ENCODE data around the gene SERPINA3. TPM values are rescaled to one million over a fixed set of nuclear protein-coding genes. Genes with fewer than 3 reads are reported as not detected.

Gene SERPINA3
- total and polyA plus RNA-seq, 9 donors = 49.6 to 291 (median 224) TPM

- Histone ChIP-seq H3K9me3 (no peaks in the 10 kb centered on the region), H3K27ac (no peak overlapping the region), H3K27me3 (no peaks in the 10 kb centered on the region), H3K4me1 (ENCODE audit: insufficient read depth) (no peaks in the 10 kb centered on the region), H3K4me3 (no peak overlapping the region), H3K36me3 (no peaks in the 10 kb centered on the region)
- TF ChIP-seq POLR2A (IDR thresholded peaks at IDR 0.05) (no peak), EP300 (IDR thresholded peaks at IDR 0.05) (no peak), CTCF (IDR thresholded peaks at IDR 0.05) (no peak)
- intact Hi-C loops (cut with DNase I) = no loop called here
- WGBS, 3 donors = 84 to 86% (median 85%) methylated on average over 3 of the region's 3 CpGs
- no peak for DNase-seq
Observed at GRCh38 chr14:94650444-94650775, 38.2 kb downstream of the SERPINA3 start.

GRCh38 chr14:94650806-94651805 lies 38.9 kb downstream of the SERPINA3 start:
- Histone ChIP-seq H3K4me3 (no peak overlapping the region), H3K27ac (no peak overlapping the region), H3K27me3 (no peaks in the 10 kb centered on the region), H3K36me3 (no peaks in the 10 kb centered on the region), H3K4me1 (ENCODE audit: insufficient read depth) (no peaks in the 10 kb centered on the region), H3K9me3 (no peaks in the 10 kb centered on the region)
- intact Hi-C loops (cut with DNase I) = no loop called here
- no peak for TF ChIP-seq EP300 (IDR thresholded peaks at IDR 0.05)
- TF ChIP-seq POLR2A (IDR thresholded peaks at IDR 0.05) = no peak
- no peak for TF ChIP-seq CTCF (IDR thresholded peaks at IDR 0.05)
- no peak for DNase-seq
- 75 to 86% (median 80%) methylated on average over 9 of the region's 9 CpGs for WGBS, 3 donors

DNA sequence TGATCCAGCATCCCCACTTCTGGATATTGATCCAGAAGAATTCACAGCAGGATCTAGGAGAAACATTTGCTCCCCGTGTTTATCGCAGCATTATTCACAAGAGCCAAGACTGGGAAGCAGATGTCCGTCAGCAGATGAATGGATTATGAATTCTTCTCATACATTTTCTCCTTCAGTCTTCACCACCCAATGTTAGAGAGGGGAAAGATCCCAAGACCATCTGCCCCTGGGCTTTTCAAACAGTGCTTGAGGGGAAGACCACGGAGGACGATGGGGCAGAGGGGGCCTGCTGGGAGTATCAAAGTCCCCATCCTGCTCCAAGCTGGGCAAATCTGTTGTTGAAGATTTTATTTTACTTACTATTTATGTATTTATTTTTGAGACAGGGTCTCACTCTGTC lies 41.1 kb downstream of the SERPINA3 start:
- H3K27ac ChIP-seq = no peak overlapping the region

More for the DNA sequence above, 41.1 kb downstream of the SERPINA3 start:
- Histone ChIP-seq H3K4me3 (no peak overlapping the region), H3K9me3 (no peaks in the 10 kb centered on the region), H3K27me3 (no peaks in the 10 kb centered on the region), H3K4me1 (ENCODE audit: insufficient read depth) (no peaks in the 10 kb centered on the region), H3K36me3 (no peaks in the 10 kb centered on the region)
- TF ChIP-seq EP300 (IDR thresholded peaks at IDR 0.05) (no peak), POLR2A (IDR thresholded peaks at IDR 0.05) (no peak), CTCF (IDR thresholded peaks at IDR 0.05) (no peak)
- intact Hi-C loops (cut with DNase I) = no loop called here
- 87 to 89% (median 87%) methylated on average over 5 of the region's 5 CpGs for WGBS, 3 donors
- DNase-seq = no peak

Data from ovary (tissue), 9 donors.